NCI-H748 treated with DMSO at 0.1 percent for 48 hours (cell line): ENCODE measurements around the gene TTLL11.
"Not testable (repeated sequence)": the region's sequence is repeated elsewhere in the genome, so short reads cannot be mapped to it uniquely, and the experiment has no call there.

ENCODE experiments used
- DNase-seq: peaks from one replicate; lab custom pipeline; 2025; lab: John Stamatoyannopoulos, UW

The TTLL11 gene

DNA sequence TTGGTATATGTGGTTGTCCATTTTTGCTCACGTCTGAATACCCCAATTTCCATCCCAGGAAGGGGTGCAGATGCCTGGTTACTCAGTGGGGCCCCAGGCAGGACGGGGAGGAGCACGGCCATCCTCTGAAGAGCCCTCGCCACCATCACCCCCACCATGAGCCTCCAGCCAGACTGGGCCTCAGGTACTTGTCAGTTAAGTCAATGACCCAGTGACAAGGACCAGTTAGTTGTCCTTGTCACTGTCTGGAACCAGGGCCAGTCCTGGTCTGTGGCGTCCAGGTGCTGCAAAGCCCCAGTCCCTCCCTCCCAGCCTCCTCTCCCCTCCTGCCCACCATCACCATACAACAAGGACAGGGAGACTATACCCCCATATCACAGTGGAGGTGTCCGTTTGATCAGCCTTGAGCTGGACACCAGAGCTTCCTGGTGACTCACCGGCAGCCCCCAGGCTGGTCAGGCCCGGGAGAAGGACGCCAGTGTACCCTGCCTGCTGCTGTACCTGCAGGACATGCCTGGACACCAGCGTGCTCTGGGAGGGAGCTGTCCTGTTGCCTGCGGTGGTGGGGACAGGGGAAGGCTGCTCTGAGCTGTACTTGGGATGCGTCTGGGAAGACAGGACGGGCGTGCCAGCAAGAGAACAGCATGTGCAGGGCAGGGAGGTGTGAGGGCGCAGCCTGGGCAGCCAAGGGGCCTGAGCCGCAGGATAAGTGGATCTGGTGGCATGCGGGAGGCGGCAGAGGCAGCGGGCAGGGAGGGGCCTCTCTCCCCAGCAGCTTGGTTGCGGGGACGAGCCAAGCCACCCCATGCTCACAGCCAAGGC, 32.6 kb upstream of the TTLL11 start:
- DNase-seq: no peak

DNA sequence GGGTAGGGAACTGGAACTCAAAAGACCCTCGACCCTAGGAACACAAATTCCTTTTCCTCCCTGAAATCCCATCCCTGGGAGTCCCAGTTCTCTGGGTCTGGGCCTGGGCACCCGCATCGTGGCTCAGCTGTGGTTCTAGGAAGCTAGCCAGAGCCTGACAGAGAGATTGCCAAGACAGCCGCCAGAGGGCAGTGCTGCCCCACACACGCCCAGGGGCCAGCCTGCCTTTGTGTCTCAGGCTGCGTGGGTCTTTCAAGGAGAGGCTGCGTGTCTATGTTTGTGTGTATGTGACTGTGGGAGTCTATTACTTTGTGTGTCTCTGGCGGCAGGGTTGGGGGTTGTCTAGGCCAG, 32.0 kb upstream of the TTLL11 start:
- peak; percentile 57 for DNase-seq

DNA sequence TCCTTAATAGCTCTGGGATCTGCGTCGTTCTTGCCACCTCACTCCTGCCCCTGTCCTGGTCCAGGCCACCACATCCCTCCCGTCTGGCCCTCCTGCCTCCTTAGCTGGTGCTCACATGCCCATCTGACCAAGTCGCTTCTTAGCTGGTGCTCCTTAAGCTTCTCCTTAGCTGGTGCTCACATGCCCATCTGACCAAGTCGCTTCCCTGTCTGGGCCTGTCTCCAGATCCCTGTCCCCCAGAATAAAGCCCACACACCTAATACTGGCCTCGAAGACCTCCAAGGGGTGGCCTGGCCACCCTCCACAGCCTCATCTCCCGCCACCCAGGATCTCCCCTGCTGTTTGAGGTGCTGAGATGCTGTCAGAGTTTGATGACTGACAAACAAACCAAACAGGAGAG, 31.4 kb upstream of the TTLL11 start:
- no peak for DNase-seq

DNA sequence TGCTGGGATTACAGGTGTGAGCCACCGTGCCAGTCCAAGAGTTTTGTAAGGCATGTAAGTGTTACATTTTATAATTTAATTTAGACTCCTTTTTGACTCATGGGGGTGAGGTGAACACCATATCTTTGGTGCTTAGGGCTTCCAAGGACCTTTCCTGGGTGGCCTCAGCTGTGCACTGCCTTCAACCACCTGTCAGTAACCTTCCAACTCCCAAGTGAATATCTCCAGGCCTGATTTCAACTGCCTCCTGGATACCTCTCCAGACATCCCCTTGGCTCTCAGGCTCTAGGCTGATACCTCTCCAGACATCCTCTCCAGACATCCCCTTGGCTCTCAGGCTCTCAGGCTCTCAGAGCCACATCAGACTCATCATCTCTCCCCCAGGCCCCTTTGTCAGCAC, 30.9 kb upstream of the TTLL11 start:
- no peak for DNase-seq

DNA sequence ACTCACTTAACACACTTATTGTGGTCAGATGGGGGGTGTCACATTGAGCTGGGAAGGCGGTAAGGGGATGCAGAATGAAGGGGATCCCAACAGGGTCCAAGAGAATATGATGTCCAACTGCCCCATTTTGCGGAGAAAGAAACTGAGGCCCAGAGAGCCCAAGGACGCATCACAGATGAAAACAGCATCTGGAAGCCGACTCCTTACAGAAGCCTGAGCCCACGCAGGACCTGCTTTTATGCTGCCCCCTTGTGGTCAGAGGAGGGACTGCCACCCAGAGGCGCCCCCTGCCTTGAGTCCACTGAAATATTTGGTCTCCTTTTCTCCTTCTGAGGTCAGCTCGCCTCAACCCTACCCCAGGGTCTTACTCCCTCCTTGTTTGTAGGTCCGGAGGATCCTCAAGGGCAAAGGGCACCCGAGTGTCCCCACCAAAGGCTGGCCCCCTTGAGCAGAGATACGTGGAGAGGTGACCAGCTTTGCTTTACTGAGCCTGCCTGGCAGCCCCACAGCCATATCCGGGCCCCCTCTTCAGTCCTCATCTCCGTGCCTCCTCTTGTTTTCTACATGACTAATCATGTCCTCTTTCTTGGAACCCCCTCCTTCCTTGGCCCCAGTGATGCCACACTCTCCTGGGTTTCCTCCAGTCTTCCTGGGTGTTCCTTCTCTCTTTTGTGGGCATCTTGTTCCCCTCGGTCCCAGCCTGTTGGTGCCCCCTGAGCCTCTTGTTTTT, 30.0 kb upstream of the TTLL11 start:
- DNase-seq: peak; percentile 31

DNA sequence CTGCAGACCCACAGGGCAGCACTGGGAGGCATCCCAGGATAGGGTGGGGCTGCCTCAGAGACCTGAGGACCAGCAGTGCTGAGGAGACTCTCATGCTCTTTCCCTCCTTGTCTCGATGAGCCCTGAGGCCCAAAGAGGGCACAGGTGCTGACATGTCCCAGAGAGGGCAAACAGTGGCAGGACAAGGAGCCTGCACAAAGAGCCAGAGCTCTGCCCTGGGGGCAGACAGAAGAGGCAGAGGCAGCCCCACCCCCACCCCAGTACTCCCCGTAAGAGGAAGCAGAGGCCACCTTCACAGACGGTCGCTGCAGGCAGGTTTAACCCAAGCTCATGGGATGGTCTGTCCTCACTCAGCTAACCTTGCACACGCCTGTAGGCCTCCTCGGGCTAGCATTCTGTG, 29.4 kb upstream of the TTLL11 start:
- no peak for DNase-seq

DNA sequence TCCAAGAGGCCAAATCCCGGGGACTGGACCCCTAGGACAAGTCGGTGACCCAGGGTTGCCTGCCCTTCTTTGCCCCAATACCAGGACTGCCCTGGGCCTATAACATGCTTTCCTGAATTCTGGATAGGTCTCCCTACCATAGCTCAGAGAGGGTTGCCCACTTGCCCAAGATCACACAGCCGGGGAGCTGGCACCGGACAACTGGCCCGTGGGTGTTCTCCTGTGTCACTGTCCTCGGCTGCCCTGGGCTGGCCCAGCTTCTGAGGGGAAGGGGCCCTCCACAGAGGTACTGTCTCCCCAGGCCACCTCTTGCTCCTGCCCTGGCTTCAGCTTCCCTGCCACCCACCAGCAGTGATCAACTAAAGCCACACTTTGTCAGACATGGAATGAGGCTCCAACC, 28.8 kb upstream of the TTLL11 start:
- no peak for DNase-seq

DNA sequence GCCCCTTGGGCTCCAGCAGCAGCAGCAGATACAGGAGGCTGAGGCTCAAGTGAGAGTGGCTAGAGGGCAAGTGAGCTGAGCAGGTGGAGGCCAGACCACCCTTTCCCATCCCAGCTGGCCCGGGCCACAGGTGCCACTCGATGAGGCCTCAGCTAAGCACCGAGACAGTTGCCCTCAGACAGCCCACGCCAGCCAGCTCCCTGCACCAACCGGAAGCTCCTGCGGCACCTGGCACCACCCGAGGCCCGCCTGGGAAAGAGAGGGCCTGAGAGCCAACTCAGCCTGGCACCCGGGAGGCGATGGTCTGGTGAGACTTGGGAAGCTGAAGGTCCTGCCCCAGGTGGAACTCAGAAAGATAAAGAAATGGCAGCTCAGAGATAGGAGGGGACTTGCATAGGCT, 28.3 kb upstream of the TTLL11 start:
- DNase-seq: no peak

DNA sequence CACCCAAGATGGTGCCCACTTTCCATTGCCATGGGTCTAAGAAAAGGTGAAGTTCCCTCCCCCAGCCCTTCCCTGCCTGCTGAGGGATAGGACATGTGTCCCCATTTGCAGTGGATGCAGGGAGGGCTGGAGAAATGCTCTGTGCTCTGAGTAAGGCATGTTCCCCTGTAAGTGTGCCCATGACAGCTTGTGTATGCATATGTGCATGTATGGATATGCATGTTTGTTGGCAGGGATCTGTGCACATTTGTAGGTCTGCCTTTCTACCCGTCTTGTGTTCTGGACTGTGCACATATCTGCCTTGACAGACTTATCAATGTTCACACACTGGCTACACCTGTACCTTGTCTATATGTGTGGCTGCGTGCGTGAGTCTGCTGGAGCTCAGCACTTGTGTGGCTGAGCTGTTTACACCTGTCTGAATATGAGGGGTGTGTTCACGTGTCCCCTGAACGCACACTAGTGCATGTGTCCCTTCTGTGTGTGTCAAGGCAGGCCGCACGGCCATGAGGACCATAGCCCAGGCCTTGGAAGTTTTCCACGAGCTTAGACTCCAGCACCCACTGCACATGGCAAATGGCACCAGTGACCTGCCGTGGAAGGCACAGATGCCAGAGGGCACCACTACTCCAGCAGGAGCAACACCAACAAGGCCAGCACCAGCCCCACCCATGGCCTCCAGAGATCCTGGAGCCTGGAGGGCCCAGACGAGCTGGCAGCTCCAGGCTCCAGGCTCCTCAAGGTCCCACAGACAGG, 27.4 kb upstream of the TTLL11 start:
- DNase-seq: no peak

DNA sequence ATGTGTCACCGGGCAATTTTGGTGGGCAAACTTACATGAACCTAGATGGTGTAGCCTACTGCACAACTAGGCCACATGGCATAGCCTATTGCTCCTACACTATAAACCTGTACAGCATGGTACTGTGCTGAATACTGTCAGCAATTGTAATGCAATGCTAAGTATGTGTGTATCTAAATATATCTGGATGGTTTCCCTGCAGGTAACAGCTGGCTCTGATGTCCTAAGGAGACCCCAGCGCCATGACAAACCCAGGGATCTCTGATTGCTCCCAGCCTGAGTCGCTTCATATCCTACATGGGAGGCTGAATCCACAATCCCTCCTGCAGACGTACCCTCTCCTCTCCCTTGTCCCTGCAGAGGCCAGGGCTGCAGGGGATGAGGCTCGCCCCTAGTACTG, 26.6 kb upstream of the TTLL11 start:
- DNase-seq: no peak

DNA sequence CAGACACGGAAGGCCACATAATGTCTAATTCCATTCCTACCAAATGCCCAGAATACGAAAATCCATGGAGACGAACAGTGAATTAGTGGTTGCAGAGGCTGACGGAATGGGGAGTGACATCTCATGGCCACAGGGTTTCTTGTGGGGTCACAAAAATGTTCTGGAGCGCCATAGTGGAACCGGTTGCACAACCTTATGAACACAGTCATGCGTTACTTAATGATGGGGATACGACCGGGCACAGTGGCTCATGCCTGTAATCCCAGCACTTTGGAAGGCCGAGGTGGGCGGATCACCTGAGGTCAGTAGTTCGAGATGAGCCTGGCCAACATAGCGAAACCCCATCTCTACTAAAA, 26.0 kb upstream of the TTLL11 start:
- DNase-seq: no peak

DNA sequence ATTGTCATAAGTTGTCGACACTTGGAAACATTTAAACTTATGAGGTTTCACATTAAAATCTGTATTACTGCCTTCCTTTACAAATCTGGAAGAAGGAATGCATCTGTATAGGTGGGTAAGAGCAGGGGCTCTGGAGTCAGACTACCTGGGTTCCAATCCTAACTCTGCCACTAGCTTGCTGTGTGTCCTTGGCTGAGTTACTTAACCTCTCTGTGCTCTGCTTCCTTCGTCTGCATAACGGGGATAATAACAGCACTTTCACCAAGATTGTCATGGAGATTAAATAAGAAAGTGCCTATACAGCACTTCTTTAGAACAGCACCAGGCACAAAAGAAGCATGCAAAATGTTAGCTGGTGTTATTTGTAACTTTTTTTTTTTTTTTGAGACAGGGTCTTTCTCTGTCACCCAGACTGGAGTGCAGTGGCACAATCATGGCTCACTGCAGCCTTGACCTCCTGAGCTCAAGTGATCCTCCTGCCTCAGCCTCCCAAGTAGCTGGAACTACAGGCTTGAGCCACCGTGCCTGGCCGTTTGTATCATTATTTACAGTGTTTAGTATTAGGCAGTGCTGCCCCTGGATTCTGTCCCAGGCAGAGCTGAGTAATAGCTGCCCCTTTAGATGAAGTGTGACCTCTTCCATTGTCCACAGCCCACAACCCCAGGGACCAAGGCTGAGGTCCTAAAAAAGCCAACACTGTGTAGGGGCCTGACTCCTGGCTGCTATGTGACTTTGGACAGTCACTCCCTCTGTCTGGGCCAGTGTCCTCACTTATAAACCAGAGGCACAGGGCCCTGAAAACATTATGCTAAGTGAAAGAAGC, 25.4 kb upstream of the TTLL11 start:
- no peak for DNase-seq

DNA sequence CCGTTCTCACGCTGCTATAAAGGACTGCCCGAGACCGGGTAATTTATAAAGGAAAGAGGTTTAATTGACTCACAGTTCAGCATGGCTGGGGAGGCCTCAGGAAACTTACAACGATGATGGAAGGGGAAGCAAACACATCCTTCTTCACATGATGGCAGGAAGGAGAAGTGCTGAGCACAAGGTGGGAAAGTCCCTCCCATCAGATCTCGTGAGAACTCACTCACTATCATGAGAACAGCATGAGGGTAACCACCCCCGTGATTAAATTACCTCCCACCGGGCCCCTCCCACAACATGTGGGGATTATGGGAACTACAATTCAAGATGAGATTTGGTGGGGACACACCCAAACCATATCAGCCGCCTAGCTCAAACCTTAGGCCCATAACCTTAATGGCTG, 24.1 kb upstream of the TTLL11 start:
- DNase-seq: not testable (repeated sequence)

DNA sequence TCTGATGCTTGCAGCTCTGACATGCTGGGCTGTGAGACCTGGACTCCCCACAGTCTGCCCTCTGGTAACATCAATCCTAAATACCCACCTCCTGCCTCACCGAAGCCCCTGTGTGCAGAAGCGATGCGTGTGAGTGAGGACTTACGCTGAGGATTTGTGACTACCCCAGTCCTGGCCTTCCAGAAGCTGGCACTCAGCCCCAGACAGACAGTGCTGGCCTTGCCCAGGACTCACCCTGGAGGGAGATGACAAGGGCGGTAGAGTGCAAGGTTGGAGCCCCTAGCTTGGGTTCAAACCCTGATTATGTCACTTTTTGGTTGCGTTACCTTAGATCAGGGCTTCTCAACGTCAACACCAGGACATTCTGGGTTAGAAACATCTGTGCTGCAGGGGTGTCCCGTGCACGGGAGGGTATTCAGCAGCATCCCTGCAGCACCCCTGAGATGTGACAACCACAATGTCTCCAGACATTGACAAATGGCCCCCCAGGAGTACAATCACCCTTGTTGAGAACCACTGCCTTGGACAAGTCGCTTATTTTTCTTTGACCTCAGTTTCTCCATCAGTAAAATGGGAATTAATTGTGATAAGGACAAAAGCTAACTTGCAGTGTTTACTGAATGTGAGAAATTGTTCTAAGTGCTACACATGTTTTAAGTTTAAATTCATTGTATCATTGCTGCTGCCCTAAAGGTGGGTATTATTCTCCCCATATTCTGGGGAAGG, 23.5 kb upstream of the TTLL11 start:
- no peak for DNase-seq

DNA sequence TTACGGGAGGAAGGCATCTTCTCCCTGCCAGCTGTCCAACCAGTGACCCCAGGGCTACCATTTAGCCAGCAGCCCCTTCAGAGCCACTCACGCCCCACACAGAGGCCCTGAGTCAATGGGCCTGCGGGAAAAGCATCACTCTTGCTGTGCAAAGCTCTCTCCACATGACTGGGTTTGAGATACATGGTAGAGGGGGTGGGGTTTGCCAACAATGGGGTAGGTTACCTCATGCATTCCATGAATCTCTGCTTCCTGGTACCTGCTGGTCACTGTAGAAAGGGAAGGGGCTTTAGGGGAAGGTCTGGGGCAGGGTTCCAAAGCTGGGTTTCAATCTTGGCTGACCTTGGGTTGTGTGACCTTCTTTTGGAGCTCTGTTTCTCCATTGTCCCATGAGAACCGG, 22.9 kb upstream of the TTLL11 start:
- no peak for DNase-seq

DNA sequence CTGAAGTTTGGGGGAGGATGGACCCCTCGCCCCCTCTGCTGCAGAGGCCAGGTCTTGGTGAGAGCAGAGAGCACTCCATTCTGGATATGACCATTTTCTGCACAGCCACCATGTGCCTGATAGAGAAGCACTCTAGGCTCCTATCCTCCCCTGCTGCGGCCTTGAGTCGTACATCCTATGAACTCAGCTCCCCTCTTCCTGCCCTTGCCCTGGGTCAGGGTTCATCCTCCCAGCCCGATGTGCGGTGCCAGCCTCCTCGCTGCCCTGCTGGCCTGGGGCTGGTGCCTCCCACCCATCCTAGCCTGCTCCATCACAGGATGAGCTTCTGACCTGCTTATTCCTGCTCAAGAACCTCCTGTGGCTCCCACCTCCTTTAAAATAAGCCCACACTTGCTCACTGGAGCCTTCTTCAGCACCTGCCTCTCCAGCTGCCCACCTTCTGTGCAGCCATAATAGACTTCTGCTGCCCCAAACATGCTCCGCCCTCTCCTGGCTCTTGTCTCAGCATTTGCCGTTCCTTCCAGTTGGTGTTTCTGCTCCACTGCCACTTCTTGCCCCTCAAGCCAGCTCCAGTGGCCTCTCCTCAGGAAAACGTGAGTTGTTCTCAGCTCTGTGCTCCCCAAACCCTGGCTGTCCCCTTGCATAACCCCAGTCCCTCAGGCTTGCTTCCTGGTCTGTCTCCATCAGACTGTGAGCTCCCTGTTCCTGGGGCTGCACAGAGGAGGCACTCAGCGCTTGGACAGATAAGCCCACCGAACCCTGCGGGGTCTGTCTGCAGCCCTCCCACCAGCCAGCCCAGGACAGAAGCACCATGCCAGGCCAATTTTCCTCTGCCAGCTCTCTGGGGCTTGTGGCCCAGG, 22.3 kb upstream of the TTLL11 start:
- DNase-seq: no peak

DNA sequence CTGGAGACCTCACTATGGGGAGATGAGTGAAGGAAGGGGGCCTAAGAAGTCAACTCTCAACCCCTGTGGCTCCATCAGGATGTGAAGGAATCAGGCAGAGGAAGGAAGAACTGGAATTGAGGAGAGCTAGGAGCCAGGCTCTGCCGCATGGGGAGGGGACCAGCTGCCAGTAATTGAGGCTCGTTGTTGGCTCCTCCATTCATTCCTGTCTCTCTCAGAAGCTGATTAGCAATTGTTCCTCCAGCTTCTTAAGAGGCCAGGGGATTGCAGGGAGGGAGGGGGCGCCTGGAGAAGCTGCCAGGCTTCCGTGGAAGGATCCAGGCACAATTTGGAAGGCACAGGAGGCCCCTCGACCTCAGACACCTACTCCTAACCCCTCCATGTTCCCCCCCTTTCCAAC, 20.5 kb upstream of the TTLL11 start:
- DNase-seq: no peak

DNA sequence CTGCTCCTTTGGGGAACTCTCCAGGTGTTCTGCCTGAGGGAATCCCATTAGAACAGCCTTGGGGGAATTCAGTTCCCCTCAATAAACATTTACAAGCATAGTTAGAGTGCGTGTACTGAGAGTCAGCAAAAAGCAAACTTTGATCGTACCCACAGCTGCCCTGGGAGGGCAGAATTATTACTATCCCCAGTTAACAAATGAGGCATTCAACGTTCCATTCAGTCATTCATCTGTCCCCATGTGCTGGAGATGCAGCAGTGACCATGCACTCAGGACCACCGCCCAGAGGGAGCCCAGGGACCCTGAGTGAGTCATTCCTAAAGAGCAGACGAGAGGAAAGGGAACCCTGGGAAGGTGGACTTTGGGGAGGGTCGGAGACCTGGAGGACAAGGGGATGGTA, 19.1 kb upstream of the TTLL11 start:
- DNase-seq: no peak

DNA sequence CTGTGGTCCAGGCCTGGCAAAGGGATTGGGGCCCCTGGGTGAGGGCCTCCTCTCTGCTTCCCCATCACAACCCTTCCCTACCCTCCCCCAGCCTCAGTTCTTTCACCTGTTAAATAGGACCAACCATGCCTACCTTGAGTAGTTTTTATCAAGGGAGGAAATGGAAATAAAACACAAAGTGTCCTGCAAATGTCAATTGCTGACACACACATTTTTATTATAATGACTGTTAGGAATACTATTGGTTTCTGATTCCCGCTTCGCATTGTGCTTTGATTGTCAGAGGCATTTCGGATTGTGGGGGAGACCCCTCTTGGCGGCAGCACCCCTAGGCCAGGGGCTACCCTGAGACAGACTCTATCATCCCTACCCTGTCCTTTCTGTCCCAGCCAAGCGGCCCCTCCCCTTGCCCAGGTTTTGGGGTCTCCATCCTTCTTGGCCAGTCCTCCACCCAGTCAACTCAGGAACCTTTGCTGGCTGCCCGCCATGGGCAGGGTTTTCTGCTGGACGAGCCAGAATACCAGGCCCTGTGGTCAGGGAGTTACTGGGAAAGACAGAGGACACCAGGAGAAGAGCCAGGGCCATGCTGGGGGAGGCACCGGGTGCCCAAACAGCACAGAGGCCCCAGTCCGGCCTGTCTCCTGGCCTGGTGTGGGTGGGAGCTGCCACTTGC, 18.4 kb upstream of the TTLL11 start:
- no peak for DNase-seq
